Astrocyte of the spinal cord (primary cell): ENCODE measurements around the gene UNC5CL.

Source experiments
- DNase-seq: peaks from one replicate; pipeline ENCODE4 v3.0.0; 2011; ENCODE audit warnings: low read depth, low spot score
- H3K4me3 ChIP-seq: 2 replicates; pipeline ENCODE4 v1.5.1; 2011; ENCODE audit warnings: low read depth, mild to moderate bottlenecking, low read length, moderate library complexity
- CTCF ChIP-seq: IDR thresholded peaks from 2 replicates; pipeline ENCODE4 v1.5.1; 2012; ENCODE audit warnings: low read depth, mild to moderate bottlenecking, low read length, inconsistent platforms
- in situ Hi-C: cut with HindIII; loops from 2 replicates; pipeline ENCODE4 v1.10.0; 2017; ENCODE audit warnings: low sequenced_read_pairs

Gene UNC5CL

GRCh38 chr6:41072836-41073202 is 33.8 kb upstream of the UNC5CL start, which contains the start of gene NFYA:
Gene NFYA (plus strand): TSS chr6:41072974. CDS start chr6:41079090, 6,116 bp downstream.
- in situ Hi-C loops = no loop called here
- TF ChIP-seq CTCF = no peak
- H3K4me3 ChIP-seq = peak within 1 kb of the TSS; percentile 88
- DNase-seq = no peak

GRCh38 chr6:41071923-41072835 is 33.2 kb upstream of the UNC5CL start, which contains the start of gene OARD1:
Gene OARD1 (minus strand): TSS chr6:41072356. CDS start chr6:41071634, 722 bp downstream.
- in situ Hi-C loops = no loop called here
- DNase-seq = peak; percentile 100
- no peak for TF ChIP-seq CTCF
- H3K4me3 ChIP-seq = peak within 1 kb of the TSS; percentile 88

GRCh38 chr6:41071501-41071922 is 32.5 kb upstream of the UNC5CL start:
- no peak for TF ChIP-seq CTCF

GRCh38 chr6:41066867-41067304 is 27.9 kb upstream of the UNC5CL start:
- in situ Hi-C loops = no loop called here
- peak; percentile 83 for DNase-seq
- TF ChIP-seq CTCF = peak; percentile 84
- no peak overlapping the region for H3K4me3 ChIP-seq

More at GRCh38 chr6:41071501-41071922, 32.5 kb upstream of the UNC5CL start:
- no peak for DNase-seq
- peak overlapping the region; percentile 88 for H3K4me3 ChIP-seq
- in situ Hi-C loops = no loop called here

- TF ChIP-seq CTCF = no peak
- in situ Hi-C loops = no loop called here
- no peak for DNase-seq
- no peak overlapping the region for H3K4me3 ChIP-seq
Observed at GRCh38 chr6:41065550-41066026, 26.6 kb upstream of the UNC5CL start.

GRCh38 chr6:41064841-41065240 is 25.8 kb upstream of the UNC5CL start:
- no peak for DNase-seq
- no peak overlapping the region for H3K4me3 ChIP-seq
- in situ Hi-C loops = no loop called here
- no peak for TF ChIP-seq CTCF
